SU-DHL-6 (cell line): ENCODE data around the gene RAB6D.
"Not testable (repeated sequence)": the region's sequence is repeated elsewhere in the genome, so short reads cannot be mapped to it uniquely, and the experiment has no call there.

Experiments used
- H2AFZ ChIP-seq: fragments of 200-600 bp; sonication (generic); 2 replicates; pipeline ENCODE4 v1.6.1; 2014; ENCODE audit warnings: low read depth, mild to moderate bottlenecking, moderate library complexity, mixed read lengths, antibody characterized with exemption, low read length; ENCODE audit not compliant: severe bottlenecking
- H3F3A ChIP-seq: fragments of 200-600 bp; shearing (Covaris generic); 2 replicates; pipeline ENCODE4 v1.6.0; 2016; ENCODE audit warnings: antibody characterized with exemption, mild to moderate bottlenecking; ENCODE audit not compliant: insufficient read depth
- H3K27ac ChIP-seq: fragments of 200-600 bp; sonication (generic); 2 replicates; pipeline ENCODE4 v1.5.1; 2016; ENCODE audit warnings: low read depth, mild to moderate bottlenecking, low read length, moderate library complexity, mixed read lengths
- H3K27me3 ChIP-seq: fragments of 200-600 bp; sonication (generic), shearing (Covaris generic); 2 replicates; pipeline ENCODE4 v1.6.0; 2014; ENCODE audit warnings: mild to moderate bottlenecking, low read length
- H3K36me3 ChIP-seq: fragments of 200-600 bp; sonication (generic); 2 replicates; pipeline ENCODE4 v1.6.1; 2014; ENCODE audit warnings: mild to moderate bottlenecking, low read length, mixed read lengths
- H3K4me2 ChIP-seq: fragments of 300-600, 200-600 bp; shearing (Covaris generic), sonication (generic); 2 replicates; pipeline ENCODE4 v1.6.0; 2014; ENCODE audit warnings: low read length, low read depth, mild to moderate bottlenecking; ENCODE audit not compliant: poor library complexity, severe bottlenecking
- H3K4me3 ChIP-seq: fragments of 200-600 bp; sonication (generic); 2 replicates; pipeline ENCODE4 v1.5.1; 2014; ENCODE audit warnings: antibody characterized with exemption, low read length, mild to moderate bottlenecking, mixed read lengths; ENCODE audit not compliant: insufficient read depth, poor library complexity, severe bottlenecking
- H3K79me2 ChIP-seq: fragments of 200-600 bp; sonication (generic); 2 replicates; pipeline ENCODE4 v1.6.1; 2014; ENCODE audit warnings: mild to moderate bottlenecking, low read length, moderate library complexity; ENCODE audit not compliant: insufficient read depth
- H3K9ac ChIP-seq: fragments of 200-600 bp; sonication (generic); 2 replicates; pipeline ENCODE4 v1.7.0; 2014; ENCODE audit warnings: mild to moderate bottlenecking, low read length
- H3K9me2 ChIP-seq: fragments of 200-600 bp; sonication (generic); replicated peaks from 2 replicates; pipeline ENCODE4 v1.6.1; 2014; ENCODE audit warnings: low read length; ENCODE audit not compliant: insufficient read depth
- H3K9me3 ChIP-seq: fragments of 200-600 bp; sonication (generic); 2 replicates; pipeline ENCODE4 v1.6.1; 2014; ENCODE audit warnings: low read length, mixed read lengths; ENCODE audit not compliant: insufficient read depth
- H4K20me1 ChIP-seq: fragments of 200-600 bp; sonication (generic); 2 replicates; pipeline ENCODE4 v1.6.1; 2014; ENCODE audit warnings: low read depth, mild to moderate bottlenecking, antibody characterized with exemption, low read length, moderate library complexity, mixed read lengths
- EZH2phosphoT487 ChIP-seq: fragments of 200-600 bp; sonication (generic), shearing (Covaris generic); conservative IDR thresholded peaks from 2 replicates; pipeline ENCODE4 v1.6.1; 2018; ENCODE audit warnings: mild to moderate bottlenecking, antibody characterized with exemption, low read length, moderate library complexity, mixed read lengths
- TF ChIP-seq, protein P1 (sequence below): fragments of 200-600 bp; sonication (generic); IDR thresholded peaks from one replicate; pipeline ENCODE4 v1.5.1; 2017; ENCODE audit warnings: antibody characterized with exemption, mild to moderate bottlenecking, low read length, moderate library complexity; ENCODE audit not compliant: insufficient read depth, poor library complexity, severe bottlenecking

RAB6D gene

DNA sequence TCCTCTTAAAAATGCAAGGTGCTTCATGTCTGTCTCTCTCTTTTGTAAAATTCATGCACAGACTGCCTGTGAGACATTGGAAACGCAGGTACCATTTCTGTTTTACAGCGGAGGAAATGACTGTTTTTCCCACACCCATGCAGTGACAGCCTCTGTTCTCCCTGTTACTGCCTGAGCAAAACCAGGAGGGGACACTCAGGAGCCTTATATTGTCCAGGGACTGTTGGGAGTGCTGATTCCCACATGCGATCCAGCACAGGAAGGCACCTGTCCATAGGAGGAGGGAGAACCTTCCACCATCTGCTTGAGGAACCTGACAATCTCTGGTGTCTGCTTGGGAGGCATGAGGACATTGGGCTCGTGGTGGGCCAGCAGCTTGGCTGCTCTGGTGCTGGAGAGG, 36.9 kb upstream of the RAB6D start:
- Histone ChIP-seq H3K9me2 (no peaks in the 10 kb centered on the region), H3K27ac (no peak overlapping the region), H3K9ac (no peak overlapping the region), H3K9me3 (no peaks in the 10 kb centered on the region), H3K27me3 (no peaks in the 10 kb centered on the region), H3K36me3 (no peaks in the 10 kb centered on the region), H3K4me2 (no peak overlapping the region), H3K79me2 (no peaks in the 10 kb centered on the region), H3K4me3 (no peak overlapping the region), H3F3A (no peaks in the 10 kb centered on the region), H4K20me1 (no peaks in the 10 kb centered on the region), H2AFZ (no peak overlapping the region)
- TF ChIP-seq, protein P1, sequence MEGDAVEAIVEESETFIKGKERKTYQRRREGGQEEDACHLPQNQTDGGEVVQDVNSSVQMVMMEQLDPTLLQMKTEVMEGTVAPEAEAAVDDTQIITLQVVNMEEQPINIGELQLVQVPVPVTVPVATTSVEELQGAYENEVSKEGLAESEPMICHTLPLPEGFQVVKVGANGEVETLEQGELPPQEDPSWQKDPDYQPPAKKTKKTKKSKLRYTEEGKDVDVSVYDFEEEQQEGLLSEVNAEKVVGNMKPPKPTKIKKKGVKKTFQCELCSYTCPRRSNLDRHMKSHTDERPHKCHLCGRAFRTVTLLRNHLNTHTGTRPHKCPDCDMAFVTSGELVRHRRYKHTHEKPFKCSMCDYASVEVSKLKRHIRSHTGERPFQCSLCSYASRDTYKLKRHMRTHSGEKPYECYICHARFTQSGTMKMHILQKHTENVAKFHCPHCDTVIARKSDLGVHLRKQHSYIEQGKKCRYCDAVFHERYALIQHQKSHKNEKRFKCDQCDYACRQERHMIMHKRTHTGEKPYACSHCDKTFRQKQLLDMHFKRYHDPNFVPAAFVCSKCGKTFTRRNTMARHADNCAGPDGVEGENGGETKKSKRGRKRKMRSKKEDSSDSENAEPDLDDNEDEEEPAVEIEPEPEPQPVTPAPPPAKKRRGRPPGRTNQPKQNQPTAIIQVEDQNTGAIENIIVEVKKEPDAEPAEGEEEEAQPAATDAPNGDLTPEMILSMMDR: no peak
- TF ChIP-seq EZH2phosphoT487: no peak

DNA sequence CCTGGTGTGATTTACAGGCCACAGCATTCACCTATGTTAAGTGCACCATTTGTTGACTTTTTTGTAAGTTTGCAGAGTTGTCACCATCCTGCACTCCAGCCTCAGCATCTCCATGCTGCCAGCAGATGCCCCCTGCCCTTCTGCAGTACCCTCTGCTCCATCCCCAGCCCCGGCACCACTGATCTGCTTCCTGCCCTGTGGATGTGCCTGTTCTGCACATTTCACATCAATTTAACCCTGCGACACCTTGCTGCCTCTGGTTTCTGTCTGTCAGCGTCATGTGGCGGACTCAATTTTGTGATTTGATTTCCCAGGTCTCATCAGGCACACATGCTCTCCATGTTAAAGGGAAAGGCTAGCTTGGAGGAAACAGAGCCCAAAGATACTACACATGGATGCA, 36.5 kb upstream of the RAB6D start:
- not testable (repeated sequence) for H3K9me2 ChIP-seq, H3F3A ChIP-seq, H3K9me3 ChIP-seq, H3K27ac ChIP-seq, H2AFZ ChIP-seq, H3K4me3 ChIP-seq, H3K36me3 ChIP-seq, H3K9ac ChIP-seq, H3K4me2 ChIP-seq, H4K20me1 ChIP-seq, H3K79me2 ChIP-seq, H3K27me3 ChIP-seq

DNA sequence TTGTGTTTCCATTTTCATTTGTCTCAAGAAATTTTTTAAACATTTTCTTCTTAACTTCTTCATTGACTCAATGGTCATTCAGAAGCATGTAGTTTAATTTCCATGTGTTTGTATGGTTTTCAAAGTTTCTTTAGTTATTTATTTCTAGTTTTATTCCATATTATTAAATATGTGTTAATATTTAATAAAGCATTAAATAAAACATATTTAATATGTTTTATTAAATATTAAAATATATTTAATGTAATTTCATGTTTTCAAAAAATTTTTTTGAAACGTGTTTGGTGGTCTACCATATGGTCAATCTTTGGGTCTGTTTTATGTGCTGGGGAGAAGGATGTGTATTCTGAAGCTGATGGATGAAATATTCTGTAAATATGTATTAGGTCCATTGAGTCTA, 32.2 kb upstream of the RAB6D start:
- H4K20me1 ChIP-seq, H3K4me3 ChIP-seq, H3K9ac ChIP-seq, H3K27me3 ChIP-seq, H3F3A ChIP-seq, H3K27ac ChIP-seq, H3K79me2 ChIP-seq, H3K9me3 ChIP-seq, H2AFZ ChIP-seq, H3K9me2 ChIP-seq, H3K36me3 ChIP-seq, H3K4me2 ChIP-seq: not testable (repeated sequence)

DNA sequence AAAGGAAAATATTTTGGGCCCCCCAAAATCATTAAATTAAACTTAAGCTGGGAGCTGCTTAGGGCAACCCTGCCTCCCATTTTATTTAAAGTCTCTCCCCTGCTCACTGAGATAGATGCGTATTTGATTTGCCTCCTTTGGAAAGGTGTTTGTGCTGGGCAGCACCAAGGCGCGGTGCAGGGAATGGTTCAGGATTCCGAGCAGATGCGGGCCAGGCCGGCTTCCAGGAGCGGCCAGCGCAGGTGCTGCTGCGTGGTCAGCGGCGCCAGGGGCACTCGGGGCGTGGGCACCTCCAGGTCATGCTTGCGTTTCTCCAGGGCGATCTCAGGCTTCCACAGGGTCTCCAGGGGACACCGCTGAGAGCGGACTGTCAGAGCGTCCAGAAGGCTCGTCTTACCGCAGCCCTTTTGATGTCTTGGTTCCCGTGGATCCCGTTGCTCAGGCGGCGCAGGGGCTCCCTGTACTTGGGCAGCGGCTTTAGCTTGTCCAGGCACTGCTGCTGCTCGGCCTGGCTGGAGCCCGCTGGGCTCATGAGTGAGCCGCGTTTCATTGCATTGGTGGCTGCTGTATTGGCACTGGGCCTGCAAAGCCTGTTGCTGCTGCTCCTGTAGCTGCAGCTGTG, 31.2 kb upstream of the RAB6D start:
- H2AFZ ChIP-seq, H3K9ac ChIP-seq, H3K79me2 ChIP-seq, H3K27ac ChIP-seq, H3F3A ChIP-seq, H3K4me2 ChIP-seq, H3K4me3 ChIP-seq, H4K20me1 ChIP-seq, H3K9me2 ChIP-seq, H3K27me3 ChIP-seq, H3K36me3 ChIP-seq, H3K9me3 ChIP-seq: not testable (repeated sequence)

DNA sequence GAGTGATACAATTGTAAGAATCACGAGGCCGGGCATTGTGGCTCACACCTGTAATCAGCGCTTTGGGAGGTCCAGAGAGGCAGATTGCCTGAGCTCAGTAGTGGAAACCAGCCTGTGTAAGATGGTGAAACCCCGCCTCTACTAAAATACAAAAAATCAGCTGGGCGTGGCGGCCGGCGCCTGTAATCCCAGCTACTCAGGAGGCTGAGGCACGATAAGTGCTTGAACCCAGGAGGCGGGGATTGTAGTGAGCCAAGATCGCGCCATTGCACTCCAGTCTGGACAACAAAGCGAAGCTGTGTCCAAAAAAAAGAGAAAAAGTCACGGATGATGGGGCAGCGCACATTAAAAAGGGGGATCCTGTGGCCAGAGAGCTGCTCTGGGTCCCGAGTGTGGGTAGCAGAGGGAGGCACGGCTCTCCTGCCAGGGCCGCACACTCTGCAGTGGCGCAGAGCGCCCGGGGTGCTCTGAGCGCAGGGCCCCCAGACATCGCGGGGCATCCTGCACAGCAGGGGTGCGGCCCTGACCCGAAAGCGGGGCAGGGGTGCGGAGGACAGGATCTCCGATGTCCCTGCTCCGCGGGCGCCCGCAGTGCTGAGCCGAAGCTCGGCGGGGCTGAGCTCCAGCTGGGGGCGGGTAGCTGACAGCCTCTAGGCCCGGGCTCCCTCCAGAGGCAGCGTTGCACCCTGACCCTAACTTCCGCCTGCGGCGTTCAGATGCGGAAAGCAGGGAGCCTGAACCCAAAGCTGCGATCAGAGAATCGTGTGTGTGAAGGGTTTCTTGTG, 30.4 kb upstream of the RAB6D start:
- no peak overlapping the region for H3K9ac ChIP-seq

DNA sequence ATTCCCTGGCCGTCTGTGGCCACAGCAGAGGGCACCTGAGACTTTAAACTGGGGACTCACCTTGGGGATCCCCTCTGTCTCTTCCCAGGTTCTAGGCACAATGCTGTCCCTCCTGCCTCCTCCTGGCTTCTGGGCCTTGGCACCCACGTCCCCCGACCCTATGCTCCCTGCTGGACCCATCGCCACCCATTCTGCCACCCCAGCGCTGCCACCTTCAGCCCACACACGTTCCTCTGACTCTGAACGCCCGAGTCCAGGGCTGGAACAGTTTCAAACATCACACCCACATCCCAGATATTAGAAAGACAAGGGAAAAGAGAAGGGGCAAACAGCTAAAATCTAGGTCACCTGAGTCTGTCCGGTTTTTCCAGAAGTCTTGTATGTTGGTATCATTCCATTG, 28.0 kb upstream of the RAB6D start:
- H3K9ac ChIP-seq, H3K27me3 ChIP-seq, H3K27ac ChIP-seq, H3F3A ChIP-seq, H2AFZ ChIP-seq, H3K4me2 ChIP-seq, H4K20me1 ChIP-seq, H3K36me3 ChIP-seq, H3K79me2 ChIP-seq, H3K4me3 ChIP-seq, H3K9me2 ChIP-seq, H3K9me3 ChIP-seq: not testable (repeated sequence)

More for the DNA sequence above, 30.4 kb upstream of the RAB6D start:
- H3K79me2 ChIP-seq: no peaks in the 10 kb centered on the region
- TF ChIP-seq, protein P1: no peak
- TF ChIP-seq EZH2phosphoT487: no peak
- H3K9me2 ChIP-seq: no peaks in the 10 kb centered on the region
- H2AFZ ChIP-seq: no peak overlapping the region
- H3K27me3 ChIP-seq: no peaks in the 10 kb centered on the region
- H3K9me3 ChIP-seq: no peaks in the 10 kb centered on the region
- no peak overlapping the region for H3K27ac ChIP-seq
- H3F3A ChIP-seq: no peaks in the 10 kb centered on the region
- no peak overlapping the region for H3K4me2 ChIP-seq
- no peaks in the 10 kb centered on the region for H3K36me3 ChIP-seq
- H4K20me1 ChIP-seq: no peaks in the 10 kb centered on the region
- no peak overlapping the region for H3K4me3 ChIP-seq
